T-helper 1 cell (primary cell): Measurements from ENCODE around the gene MYH16.
"Not testable (repeated sequence)": the region's sequence is repeated elsewhere in the genome, so short reads cannot be mapped to it uniquely, and the experiment has no call there.

Experiments used
- DNase-seq, 5 donors: peaks; one replicate each; pipeline ENCODE4 v3.0.0-alpha.2; 2012 to 2020
- total RNA-seq, 4 donors: gene quantifications; one replicate each; lab custom pipeline; 2026; lab: John Stamatoyannopoulos, UW

The MYH16 gene
- 0 reads per million in 4 donors for total RNA-seq

- no peak for DNase-seq
Measured at GRCh38 chr7:99272476-99273045, at the start of gene MYH16. Gene MYH16, plus strand, starts transcription at chr7:99272839.

- DNase-seq, result peak in 1 of 5 donors; percentile 38
Measured at GRCh38 chr7:99224263-99224898, 48.3 kb upstream of the MYH16 start.

- DNase-seq, result no peak
Measured at GRCh38 chr7:99224899-99225265, 47.8 kb upstream of the MYH16 start.

- DNase-seq, result no peak
Measured at GRCh38 chr7:99229234-99229633, 43.4 kb upstream of the MYH16 start.

- DNase-seq, result no peak
Measured at GRCh38 chr7:99232082-99232770, 40.4 kb upstream of the MYH16 start.

- DNase-seq, result not testable (repeated sequence)
Measured at GRCh38 chr7:99232955-99233354, 39.7 kb upstream of the MYH16 start.

- no peak for DNase-seq
Measured at GRCh38 chr7:99234185-99234584, 38.5 kb upstream of the MYH16 start.

GRCh38 chr7:99235925-99236324 lies 36.7 kb upstream of the MYH16 start:
- DNase-seq, result no peak

- DNase-seq, result not testable (repeated sequence)
Measured at GRCh38 chr7:99237876-99238275, 34.8 kb upstream of the MYH16 start.

- DNase-seq, result no peak
Measured at GRCh38 chr7:99238558-99239341, 33.9 kb upstream of the MYH16 start.

GRCh38 chr7:99242682-99243081 lies 30.0 kb upstream of the MYH16 start:
- DNase-seq, result no peak

GRCh38 chr7:99243751-99244337 lies 28.8 kb upstream of the MYH16 start:
- no peak for DNase-seq

GRCh38 chr7:99244939-99245338 lies 27.7 kb upstream of the MYH16 start:
- DNase-seq, result no peak

GRCh38 chr7:99248391-99249095 lies 24.1 kb upstream of the MYH16 start:
- no peak for DNase-seq

- DNase-seq, result no peak
Measured at GRCh38 chr7:99249985-99250575, 22.6 kb upstream of the MYH16 start.

GRCh38 chr7:99252166-99252895 lies 20.3 kb upstream of the MYH16 start:
- no peak for DNase-seq

- no peak for DNase-seq
Measured at GRCh38 chr7:99253369-99253768, 19.3 kb upstream of the MYH16 start.

- DNase-seq, result no peak
Measured at GRCh38 chr7:99254390-99254789, 18.2 kb upstream of the MYH16 start.

- DNase-seq, result no peak
Measured at GRCh38 chr7:99255463-99255862, 17.2 kb upstream of the MYH16 start.

- no peak for DNase-seq
Measured at GRCh38 chr7:99257065-99257464, 15.6 kb upstream of the MYH16 start.

GRCh38 chr7:99257675-99258074 lies 15.0 kb upstream of the MYH16 start:
- DNase-seq, result no peak
